IMR-90 (cell line): ENCODE measurements around the gene GSTA5. TPM values are rescaled to one million over a fixed set of nuclear protein-coding genes. Genes with fewer than 3 reads are reported as not detected.
"Not testable (repeated sequence)": the region's sequence is repeated elsewhere in the genome, so short reads cannot be mapped to it uniquely, and the experiment has no call there.

Experiments
- ATAC-seq: fragments of 200-7000 bp; cut with Tn5 transposase; 2 replicates; pipeline ENCODE4 v1.9.1; 2020; ENCODE audit warnings: low read depth, mild to moderate bottlenecking, moderate library complexity
- BruUV-seq: library from RNA; stranded (reverse); fragments of 400-500 nt; replicated peaks from 2 replicates; lab custom pipeline; 2021; lab: Mats Ljungman, UMichigan
- CTCF ChIA-PET: fragments of 300-600 bp; formaldehyde crosslinking; extraction: SDS; loops from one replicate; lab custom pipeline; 2021; ENCODE audit warnings: antibody characterized with exemption; lab: Yijun Ruan, JAX
- POLR2A ChIA-PET: fragments of 300-600 bp; sonication (Branson Sonifier 250); formaldehyde crosslinking; loops from one replicate; lab custom pipeline; 2022; ENCODE audit warnings: antibody characterized with exemption; ENCODE audit not compliant: unreplicated experiment; lab: Charles Lee
- DNase-seq: peaks from one replicate; pipeline ENCODE4 v3.0.0; 2013
- H2AFZ ChIP-seq: replicated peaks from 2 replicates; pipeline ENCODE3; 2013; ENCODE audit warnings: low read length, mild to moderate bottlenecking; ENCODE audit not compliant: poor library complexity
- H2AK5ac ChIP-seq: 2 replicates; pipeline ENCODE4 v1.6.1; 2013; ENCODE audit warnings: low read depth, low read length, inconsistent platforms
- H2AK9ac ChIP-seq: replicated peaks from 2 replicates; pipeline ENCODE3; 2013; ENCODE audit warnings: mild to moderate bottlenecking, low read depth, low read length, moderate library complexity; ENCODE audit not compliant: poor library complexity
- H2BK120ac ChIP-seq: 2 replicates; pipeline ENCODE4 v1.6.1; 2013; ENCODE audit warnings: low read depth, low read length, inconsistent platforms
- H2BK15ac ChIP-seq: 3 replicates; pipeline ENCODE4 v1.6.1; 2013; ENCODE audit warnings: low read depth, low read length, inconsistent platforms
- H2BK20ac ChIP-seq: 2 replicates; pipeline ENCODE4 v1.6.1; 2013; ENCODE audit warnings: low read depth, mild to moderate bottlenecking, inconsistent platforms, low read length, moderate library complexity
- H2BK5ac ChIP-seq: 2 replicates; pipeline ENCODE4 v1.6.1; 2013; ENCODE audit warnings: mild to moderate bottlenecking, low read depth, low read length, inconsistent platforms; ENCODE audit not compliant: poor library complexity, severe bottlenecking
- H3K14ac ChIP-seq: replicated peaks from 2 replicates; pipeline ENCODE4 v1.6.1; 2013; ENCODE audit warnings: low read depth, low read length, inconsistent platforms
- H3K18ac ChIP-seq: 2 replicates; pipeline ENCODE4 v1.6.1; 2013; ENCODE audit warnings: low read depth, low read length, control low read depth
- H3K23ac ChIP-seq: 2 replicates; pipeline ENCODE4 v1.6.1; 2013; ENCODE audit warnings: low read depth, low read length, inconsistent platforms
- H3K27ac ChIP-seq: 2 replicates; pipeline ENCODE4 v1.5.1; 2013; ENCODE audit warnings: mild to moderate bottlenecking, control low read depth, low read length; ENCODE audit not compliant: insufficient read depth
- H3K27me3 ChIP-seq: 2 replicates; pipeline ENCODE4 v1.6.1; 2013; ENCODE audit warnings: low read length; ENCODE audit not compliant: control insufficient read depth, insufficient read depth
- H3K36me3 ChIP-seq: 2 replicates; pipeline ENCODE4 v1.6.1; 2013; ENCODE audit warnings: low read length, mixed read lengths; ENCODE audit not compliant: control insufficient read depth, insufficient read depth
- H3K4ac ChIP-seq: 2 replicates; pipeline ENCODE4 v1.6.1; 2013; ENCODE audit warnings: low read depth, low read length, inconsistent platforms
- H3K4me1 ChIP-seq: 2 replicates; pipeline ENCODE4 v1.6.1; 2013; ENCODE audit warnings: low read length, mixed read lengths; ENCODE audit not compliant: control insufficient read depth, insufficient read depth
- H3K4me2 ChIP-seq: 2 replicates; pipeline ENCODE4 v1.6.1; 2013; ENCODE audit warnings: low read depth, mild to moderate bottlenecking, control low read depth, low read length, moderate library complexity
- H3K4me3 ChIP-seq: 2 replicates; pipeline ENCODE4 v1.5.1; 2013; ENCODE audit warnings: low read depth, mild to moderate bottlenecking, control low read depth, low read length, moderate library complexity; ENCODE audit not compliant: insufficient read depth
- H3K56ac ChIP-seq: 2 replicates; pipeline ENCODE4 v1.6.1; 2013; ENCODE audit warnings: low read length, inconsistent platforms; ENCODE audit not compliant: insufficient read depth; ENCODE audit errors: extremely low read depth
- H3K79me1 ChIP-seq, 2 experiments: 2 replicates each; pipeline ENCODE4 v1.6.1; 2013; ENCODE audit warnings: low read length in 2 of 2, inconsistent platforms in 1 of 2, low read depth in 1 of 2
- H3K9ac ChIP-seq: 2 replicates; pipeline ENCODE4 v1.6.1; 2013; ENCODE audit warnings: low read depth, low read length, control low read depth
- H3K9me1 ChIP-seq: 2 replicates; pipeline ENCODE4 v1.6.1; 2013; ENCODE audit warnings: low read length, inconsistent platforms; ENCODE audit not compliant: insufficient read depth
- H3K9me3 ChIP-seq: 2 replicates; pipeline ENCODE4 v1.6.1; 2013; ENCODE audit warnings: low read length; ENCODE audit not compliant: control insufficient read depth, insufficient read depth
- H4K20me1 ChIP-seq: 2 replicates; pipeline ENCODE4 v1.6.1; 2013; ENCODE audit warnings: low read length, inconsistent platforms; ENCODE audit not compliant: insufficient read depth
- H4K5ac ChIP-seq: 2 replicates; pipeline ENCODE4 v1.6.1; 2013; ENCODE audit warnings: mild to moderate bottlenecking, low read depth, low read length, control low read depth
- H4K8ac ChIP-seq, 2 experiments: 2 replicates each; pipeline ENCODE4 v1.6.1; 2013; ENCODE audit warnings: low read depth in 2 of 2, low read length in 2 of 2, control low read depth in 1 of 2, inconsistent platforms in 1 of 2
- H4K91ac ChIP-seq: 2 replicates; pipeline ENCODE4 v1.6.1; 2013; ENCODE audit warnings: low read depth, low read length, inconsistent platforms; ENCODE audit not compliant: insufficient read depth
- WGBS, 2 experiments: methylation state at CpG; one replicate each; pipeline versions ENCODE4 v1.1.5 to v1.1.7; 2013; ENCODE audit warnings: missing lambda C conversion rate in 2 of 2; ENCODE audit not compliant: insufficient read length in 1 of 2; ENCODE audit errors: extremely low coverage in 2 of 2; 5-methylcytosine and 5-hydroxymethylcytosine counted together
- dilution Hi-C: fragments of 300-500 bp; cut with HindIII; formaldehyde crosslinking; loops from one replicate; pipeline ENCODE4 v1.14.3; 2018; ENCODE audit warnings: low sequenced_read_pairs; ENCODE audit not compliant: unreplicated experiment
- in situ Hi-C: fragments of 300-500 bp; cut with MboI; formaldehyde crosslinking; loops from 3 replicates; pipeline ENCODE4 v1.14.3; 2019; ENCODE audit warnings: low sequenced_read_pairs, inconsistent platforms, mixed read lengths
- intact Hi-C: fragments of 100-400 bp; cut with micrococcal nuclease; formaldehyde crosslinking; loops from 2 replicates; pipeline ENCODE4 v1.10.0; 2022
- polyA plus RNA-seq, 3 experiments: library from polyadenylated mRNA; depleted of rRNA; stranded (reverse); fragments of >200 nt; gene quantifications; 2 replicates each; pipeline ENCODE4 v1.2.3, GENCODE V29; 2012; ENCODE audit warnings: low replicate concordance in 1 of 3
- total RNA-seq: library from RNA; depleted of rRNA; stranded (reverse); fragments of >200 nt; gene quantifications from 2 replicates; pipeline ENCODE4 v1.2.3, GENCODE V29; 2012

The GSTA5 gene
- total and polyA plus RNA-seq, 2 of the 4 experiments (the other 2 are of a cell fraction) = not detected

- H2BK20ac ChIP-seq, H2AK9ac ChIP-seq, H3K4ac ChIP-seq, in situ Hi-C loops, H3K4me1 ChIP-seq, H2BK120ac ChIP-seq, H3K36me3 ChIP-seq, H4K20me1 ChIP-seq, dilution Hi-C loops, H3K79me1 ChIP-seq, H3K4me3 ChIP-seq, H3K23ac ChIP-seq, H2BK15ac ChIP-seq, intact Hi-C loops, H3K27ac ChIP-seq, H3K4me2 ChIP-seq, H4K8ac ChIP-seq, H2AFZ ChIP-seq, H2BK5ac ChIP-seq, H3K9me1 ChIP-seq, H3K9ac ChIP-seq, H3K14ac ChIP-seq, H2AK5ac ChIP-seq, ATAC-seq, BruUV-seq, H4K91ac ChIP-seq, H4K5ac ChIP-seq, H3K9me3 ChIP-seq, POLR2A ChIA-PET, H3K18ac ChIP-seq, DNase-seq, H3K27me3 ChIP-seq, H3K56ac ChIP-seq: not testable (repeated sequence)
- no CpG with 5 or more reads among the region's 5 CpGs for WGBS, 2 experiments
- CTCF ChIA-PET = interaction anchor here (0.6 kb wide), 1 partner anchor 192 kb away, joined by 3 read pairs; no protein-coding TSS in a partner anchor
Measured at GRCh38 chr6:52868899-52869298, 28.3 kb upstream of the GSTA5 start.
